ENCODE results near the gene CLN6.
"Not testable (repeated sequence)": the region's sequence is repeated elsewhere in the genome, so short reads cannot be mapped to it uniquely, and the experiment has no call there.

CLN6 gene

GRCh38 chr15:68252925-68253534 lies 23.5 kb upstream of the CLN6 start:
- H3K4me1 ChIP-seq (ENCODE audit: insufficient read depth, low read length), result peaks cover 8% of the 10 kb centered on the region
- no peak overlapping the region for H3K4me3 ChIP-seq (ENCODE audit: low read length)
- H3K27me3 ChIP-seq (ENCODE audit: insufficient read depth, low read length), result no peaks in the 10 kb centered on the region
- H3K27ac ChIP-seq (ENCODE audit: low read depth, low read length), result no peak overlapping the region
- H3K9ac ChIP-seq (ENCODE audit: low read depth, low read length), result no peak overlapping the region
- H3K9me3 ChIP-seq (ENCODE audit: insufficient read depth, low read depth, low read length), result no peaks in the 10 kb centered on the region
- 60% methylated on average over 6 of the region's 7 CpGs for WGBS
- no peaks in the 10 kb centered on the region for H3K36me3 ChIP-seq (ENCODE audit: insufficient read depth, low read length)

GRCh38 chr15:68249058-68249713 lies 19.7 kb upstream of the CLN6 start:
- Histone ChIP-seq H3K9me3 (ENCODE audit: insufficient read depth, low read depth, low read length) (peaks cover 8% of the 10 kb centered on the region; the same call in 1 of the 2 replicates), H3K27me3 (ENCODE audit: insufficient read depth, low read length) (no peaks in the 10 kb centered on the region), H3K4me3 (ENCODE audit: low read length) (no peak overlapping the region), H3K27ac (ENCODE audit: low read depth, low read length) (no peak overlapping the region), H3K9ac (ENCODE audit: low read depth, low read length) (no peak overlapping the region), H3K36me3 (ENCODE audit: insufficient read depth, low read length) (no peaks in the 10 kb centered on the region), H3K4me1 (ENCODE audit: insufficient read depth, low read length) (no peaks in the 10 kb centered on the region)
- WGBS, result 100% methylated on average over 1 of the region's 3 CpGs

- Histone ChIP-seq H3K9me3 (ENCODE audit: insufficient read depth, low read depth, low read length) (peaks cover 10% of the 10 kb centered on the region; the same call in 1 of the 2 replicates), H3K27ac (ENCODE audit: low read depth, low read length) (no peak overlapping the region), H3K4me1 (ENCODE audit: insufficient read depth, low read length) (no peaks in the 10 kb centered on the region; the same call in 1 of the 2 replicates), H3K27me3 (ENCODE audit: insufficient read depth, low read length) (no peaks in the 10 kb centered on the region), H3K4me3 (ENCODE audit: low read length) (no peak overlapping the region), H3K9ac (ENCODE audit: low read depth, low read length) (no peak overlapping the region), H3K36me3 (ENCODE audit: insufficient read depth, low read length) (no peaks in the 10 kb centered on the region)
- WGBS, result 78% methylated on average over 1 of the region's 1 CpG
Observed at GRCh38 chr15:68244235-68244634, 14.7 kb upstream of the CLN6 start.

GRCh38 chr15:68241088-68241935 lies 11.8 kb upstream of the CLN6 start:
- Histone ChIP-seq H3K27me3 (ENCODE audit: insufficient read depth, low read length) (no peaks in the 10 kb centered on the region), H3K4me3 (ENCODE audit: low read length) (no peak overlapping the region), H3K36me3 (ENCODE audit: insufficient read depth, low read length) (no peaks in the 10 kb centered on the region), H3K27ac (ENCODE audit: low read depth, low read length) (no peak overlapping the region), H3K9ac (ENCODE audit: low read depth, low read length) (no peak overlapping the region), H3K4me1 (ENCODE audit: insufficient read depth, low read length) (no peaks in the 10 kb centered on the region; the same call in 1 of the 2 replicates), H3K9me3 (ENCODE audit: insufficient read depth, low read depth, low read length) (peaks cover 10% of the 10 kb centered on the region; the same call in 1 of the 2 replicates)
- WGBS, result 84% methylated on average over 5 of the region's 5 CpGs

- Histone ChIP-seq H3K27me3 (ENCODE audit: insufficient read depth, low read length) (no peaks in the 10 kb centered on the region), H3K27ac (ENCODE audit: low read depth, low read length) (no peak overlapping the region), H3K4me3 (ENCODE audit: low read length) (no peak overlapping the region), H3K9ac (ENCODE audit: low read depth, low read length) (no peak overlapping the region), H3K9me3 (ENCODE audit: insufficient read depth, low read depth, low read length) (peaks cover under 1% of the 10 kb centered on the region; the same call in 1 of the 2 replicates), H3K4me1 (ENCODE audit: insufficient read depth, low read length) (peaks cover 3% of the 10 kb centered on the region; the same call in 1 of the 2 replicates), H3K36me3 (ENCODE audit: insufficient read depth, low read length) (no peaks in the 10 kb centered on the region)
Observed at GRCh38 chr15:68239025-68239424, 9.5 kb upstream of the CLN6 start.

- no peak overlapping the region for H3K9ac ChIP-seq (ENCODE audit: low read depth, low read length)
- no peak overlapping the region for H3K27ac ChIP-seq (ENCODE audit: low read depth, low read length)
- WGBS, result 89% methylated on average over 4 of the region's 4 CpGs
- no peak overlapping the region for H3K4me3 ChIP-seq (ENCODE audit: low read length)
- 0 out of 2 replicates have a peak, but pooled peaks cover 3% of the 10 kb centered on the region for H3K4me1 ChIP-seq (ENCODE audit: insufficient read depth, low read length)
- H3K36me3 ChIP-seq (ENCODE audit: insufficient read depth, low read length), result no peaks in the 10 kb centered on the region
- H3K9me3 ChIP-seq (ENCODE audit: insufficient read depth, low read depth, low read length), result no peaks in the 10 kb centered on the region
- H3K27me3 ChIP-seq (ENCODE audit: insufficient read depth, low read length), result no peaks in the 10 kb centered on the region
Observed at GRCh38 chr15:68235022-68235421, 5.5 kb upstream of the CLN6 start.

GRCh38 chr15:68234520-68234919 lies 5.0 kb upstream of the CLN6 start:
- not testable (repeated sequence) for H3K27me3 ChIP-seq (ENCODE audit: insufficient read depth, low read length); H3K4me3 ChIP-seq (ENCODE audit: low read length); H3K4me1 ChIP-seq (ENCODE audit: insufficient read depth, low read length); H3K27ac ChIP-seq (ENCODE audit: low read depth, low read length); H3K36me3 ChIP-seq (ENCODE audit: insufficient read depth, low read length); H3K9ac ChIP-seq (ENCODE audit: low read depth, low read length); H3K9me3 ChIP-seq (ENCODE audit: insufficient read depth, low read depth, low read length)
- WGBS, result 94% methylated on average over 9 of the region's 9 CpGs

GRCh38 chr15:68234060-68234459 lies 4.5 kb upstream of the CLN6 start:
- Histone ChIP-seq H3K4me1 (ENCODE audit: insufficient read depth, low read length) (0 out of 2 replicates have a peak, but pooled peaks cover 3% of the 10 kb centered on the region), H3K4me3 (ENCODE audit: low read length) (no peak overlapping the region), H3K27me3 (ENCODE audit: insufficient read depth, low read length) (no peaks in the 10 kb centered on the region), H3K27ac (ENCODE audit: low read depth, low read length) (no peak overlapping the region), H3K36me3 (ENCODE audit: insufficient read depth, low read length) (no peaks in the 10 kb centered on the region), H3K9me3 (ENCODE audit: insufficient read depth, low read depth, low read length) (no peaks in the 10 kb centered on the region), H3K9ac (ENCODE audit: low read depth, low read length) (no peak overlapping the region)
- WGBS, result 92% methylated on average over 6 of the region's 6 CpGs

- Histone ChIP-seq H3K36me3 (ENCODE audit: insufficient read depth, low read length) (no peaks in the 10 kb centered on the region), H3K4me1 (ENCODE audit: insufficient read depth, low read length) (0 out of 2 replicates have a peak, but pooled peaks cover 3% of the 10 kb centered on the region), H3K27me3 (ENCODE audit: insufficient read depth, low read length) (no peaks in the 10 kb centered on the region), H3K4me3 (ENCODE audit: low read length) (no peak overlapping the region), H3K9ac (ENCODE audit: low read depth, low read length) (no peak overlapping the region), H3K27ac (ENCODE audit: low read depth, low read length) (no peak overlapping the region), H3K9me3 (ENCODE audit: insufficient read depth, low read depth, low read length) (no peaks in the 10 kb centered on the region)
- WGBS, result 88% methylated on average over 4 of the region's 6 CpGs
Observed at GRCh38 chr15:68232937-68233336, 3.4 kb upstream of the CLN6 start.

GRCh38 chr15:68232449-68232848 lies 2.9 kb upstream of the CLN6 start:
- H3K9me3 ChIP-seq (ENCODE audit: insufficient read depth, low read depth, low read length), result no peaks in the 10 kb centered on the region
- H3K27me3 ChIP-seq (ENCODE audit: insufficient read depth, low read length), result no peaks in the 10 kb centered on the region
- no peak overlapping the region for H3K9ac ChIP-seq (ENCODE audit: low read depth, low read length)
- no peak overlapping the region for H3K4me3 ChIP-seq (ENCODE audit: low read length)
- H3K36me3 ChIP-seq (ENCODE audit: insufficient read depth, low read length), result no peaks in the 10 kb centered on the region
- H3K4me1 ChIP-seq (ENCODE audit: insufficient read depth, low read length), result 0 out of 2 replicates have a peak, but pooled peaks cover 3% of the 10 kb centered on the region
- H3K27ac ChIP-seq (ENCODE audit: low read depth, low read length), result no peak overlapping the region
- 92% methylated on average over 6 of the region's 6 CpGs for WGBS
